HG02642 (cell line): ENCODE results near the gene UBE2L3.
A peak's percentile ranks its signal among the peaks of the same experiment; 100 is the strongest.
"Not testable (repeated sequence)": the region's sequence is repeated elsewhere in the genome, so short reads cannot be mapped to it uniquely, and the experiment has no call there.

Experiments
- ATAC-seq: cut with Tn5 transposase; IDR thresholded peaks from one replicate; pipeline ENCODE4 v1.9.1; 2021; ENCODE audit warnings: mild to moderate bottlenecking; ENCODE audit not compliant: unreplicated experiment, poor library complexity

The UBE2L3 gene

DNA sequence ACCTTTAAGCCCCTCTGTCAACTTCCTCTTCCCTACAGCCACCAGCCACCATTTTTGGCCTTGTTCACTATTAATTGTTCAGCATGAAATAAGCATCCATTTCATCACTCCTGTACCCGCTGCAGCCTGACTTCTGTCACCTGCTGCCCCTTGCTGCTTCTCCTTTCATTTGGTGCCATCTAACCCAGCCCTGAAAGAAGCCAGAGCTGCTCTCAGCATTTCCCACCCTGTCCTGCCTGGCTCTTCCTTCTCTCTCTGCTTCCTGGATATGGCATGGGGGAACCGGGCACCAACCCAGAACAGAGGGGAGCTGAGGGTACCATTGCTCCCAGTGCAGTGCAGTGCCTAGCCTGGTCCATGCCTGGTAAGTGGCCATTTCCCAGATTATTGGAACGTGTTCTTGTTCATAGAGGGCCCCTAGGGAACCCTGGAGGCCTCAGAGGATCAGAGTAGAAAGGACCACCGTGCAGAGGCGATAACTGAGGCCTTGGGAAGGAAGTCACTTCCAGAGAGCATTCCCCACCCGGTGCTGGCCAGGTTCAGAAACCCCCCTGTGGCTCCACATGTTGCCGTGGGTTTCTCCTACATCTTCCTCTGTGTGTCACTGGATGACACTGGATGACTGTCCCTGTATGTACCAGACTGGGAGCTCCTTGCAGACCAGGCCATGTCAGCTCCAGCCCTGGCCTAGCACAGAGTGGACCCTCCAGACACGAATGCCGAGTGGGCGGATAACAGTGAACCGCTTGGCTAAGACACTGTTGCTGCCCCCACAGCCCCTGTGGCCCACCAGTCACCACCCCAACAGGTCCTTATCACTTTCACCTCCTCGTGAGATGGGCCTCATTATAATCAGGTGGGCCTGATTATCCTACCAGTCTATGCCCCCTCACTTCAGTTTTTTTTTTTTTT lies 57.6 kb downstream of the UBE2L3 start:
- no peak for ATAC-seq

DNA sequence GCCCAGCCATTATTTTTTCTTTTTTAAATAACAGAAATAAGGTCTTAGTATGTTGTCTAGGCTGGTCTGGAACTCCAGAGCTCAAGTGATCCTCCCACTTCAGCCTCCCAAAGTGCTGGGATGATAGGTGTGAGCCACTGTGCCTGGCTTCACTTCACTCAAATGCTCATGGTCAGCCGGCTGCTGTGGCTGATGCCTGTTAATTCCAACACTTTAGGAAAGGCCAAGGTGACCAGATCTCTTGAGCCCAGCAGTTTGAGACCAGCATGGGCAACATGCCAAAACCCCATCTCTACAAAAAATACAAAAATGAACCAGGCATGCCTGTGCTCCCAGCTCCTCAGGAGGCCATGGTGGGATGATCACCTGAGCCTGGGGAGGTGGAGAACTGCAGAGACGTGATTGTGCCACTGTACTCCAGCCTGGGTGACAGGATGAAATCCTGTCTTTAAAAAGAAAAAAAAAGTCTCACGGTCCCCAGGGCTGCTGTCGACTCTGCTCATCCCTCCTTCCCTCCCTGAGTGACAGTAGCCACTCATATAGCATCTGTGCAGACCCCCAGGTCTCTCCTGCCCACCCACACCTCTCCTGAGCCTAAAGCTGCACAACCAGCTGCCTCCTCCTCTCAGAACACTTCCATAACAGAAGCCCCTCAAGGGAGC lies 58.7 kb downstream of the UBE2L3 start:
- no peak for ATAC-seq

DNA sequence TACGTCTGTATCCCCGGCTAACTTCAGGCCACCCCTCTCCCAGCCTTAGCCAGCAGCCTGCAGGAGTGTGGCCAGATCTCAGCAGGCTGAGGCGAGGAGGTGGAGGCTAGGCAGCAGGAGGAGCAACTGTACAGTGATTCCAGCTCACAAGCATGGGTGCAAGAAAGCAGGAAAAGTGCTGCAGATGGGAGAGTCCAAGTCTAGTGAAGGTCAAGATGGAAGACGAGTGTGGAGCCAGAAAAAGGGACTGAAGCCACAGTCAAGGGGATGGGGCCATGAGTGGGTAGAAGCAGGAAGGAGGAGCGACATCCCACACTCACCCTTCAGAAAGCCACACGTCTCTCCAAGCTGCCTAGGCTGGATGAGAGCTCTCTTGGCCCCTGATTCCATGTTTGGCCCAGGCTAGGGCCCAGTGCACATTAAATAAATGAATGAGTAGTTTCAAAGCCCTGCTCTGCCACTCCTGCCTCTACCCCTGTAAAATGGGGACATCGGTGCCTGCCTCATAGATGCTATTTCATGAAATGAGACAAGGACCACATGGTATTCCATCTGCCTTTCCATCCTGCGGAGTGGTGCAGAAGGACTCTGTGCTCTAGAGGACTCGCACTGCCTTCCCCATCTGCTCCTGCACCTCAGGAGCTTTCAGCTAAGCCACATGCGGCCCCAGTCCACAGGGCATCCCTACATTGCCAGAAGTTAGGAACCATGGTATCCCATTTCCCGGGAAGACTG lies 59.4 kb downstream of the UBE2L3 start:
- no peak for ATAC-seq

DNA sequence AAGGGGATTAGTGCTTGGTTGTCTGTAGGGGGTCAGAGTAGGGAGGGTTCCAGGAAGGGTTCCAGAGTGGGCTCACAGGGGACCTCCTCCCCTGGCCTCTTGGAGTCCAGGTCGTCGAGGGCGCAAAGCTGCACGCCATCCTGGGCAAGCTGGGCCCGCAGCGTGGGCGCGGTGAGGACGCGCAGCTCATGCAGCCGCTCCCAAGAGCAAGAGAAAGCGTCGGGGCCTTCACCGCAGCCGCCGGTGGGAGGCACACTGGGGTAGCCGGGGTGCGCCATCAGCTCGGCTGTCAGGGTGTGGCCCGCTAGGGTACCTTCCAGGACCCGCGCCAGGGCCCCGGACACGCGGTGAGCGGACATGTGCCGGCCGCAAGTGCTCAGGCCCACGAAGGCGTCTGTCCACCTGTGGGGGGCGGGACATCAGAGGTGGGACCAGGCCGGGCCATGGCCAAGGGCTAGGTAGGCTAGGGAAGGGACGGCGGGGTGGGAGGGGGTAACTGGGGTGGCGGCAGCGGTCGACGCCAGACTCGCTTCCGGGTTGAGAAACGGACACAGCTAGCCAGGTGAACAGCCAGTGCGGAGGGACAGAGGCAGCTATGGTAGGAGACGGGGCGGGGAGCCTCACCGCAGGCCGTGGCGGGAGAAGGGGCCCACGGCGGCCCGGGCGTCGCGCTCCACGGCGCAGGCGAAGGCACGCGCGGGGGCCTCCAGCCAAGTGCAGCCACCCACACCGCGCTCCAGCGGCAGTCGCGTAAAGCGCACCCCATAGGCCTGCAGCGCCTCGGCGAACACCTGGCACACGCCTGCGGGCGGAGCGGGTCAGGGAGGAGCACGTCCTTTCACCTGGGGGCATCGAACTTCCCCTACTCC lies 61.1 kb downstream of the UBE2L3 start:
- no peak for ATAC-seq

DNA sequence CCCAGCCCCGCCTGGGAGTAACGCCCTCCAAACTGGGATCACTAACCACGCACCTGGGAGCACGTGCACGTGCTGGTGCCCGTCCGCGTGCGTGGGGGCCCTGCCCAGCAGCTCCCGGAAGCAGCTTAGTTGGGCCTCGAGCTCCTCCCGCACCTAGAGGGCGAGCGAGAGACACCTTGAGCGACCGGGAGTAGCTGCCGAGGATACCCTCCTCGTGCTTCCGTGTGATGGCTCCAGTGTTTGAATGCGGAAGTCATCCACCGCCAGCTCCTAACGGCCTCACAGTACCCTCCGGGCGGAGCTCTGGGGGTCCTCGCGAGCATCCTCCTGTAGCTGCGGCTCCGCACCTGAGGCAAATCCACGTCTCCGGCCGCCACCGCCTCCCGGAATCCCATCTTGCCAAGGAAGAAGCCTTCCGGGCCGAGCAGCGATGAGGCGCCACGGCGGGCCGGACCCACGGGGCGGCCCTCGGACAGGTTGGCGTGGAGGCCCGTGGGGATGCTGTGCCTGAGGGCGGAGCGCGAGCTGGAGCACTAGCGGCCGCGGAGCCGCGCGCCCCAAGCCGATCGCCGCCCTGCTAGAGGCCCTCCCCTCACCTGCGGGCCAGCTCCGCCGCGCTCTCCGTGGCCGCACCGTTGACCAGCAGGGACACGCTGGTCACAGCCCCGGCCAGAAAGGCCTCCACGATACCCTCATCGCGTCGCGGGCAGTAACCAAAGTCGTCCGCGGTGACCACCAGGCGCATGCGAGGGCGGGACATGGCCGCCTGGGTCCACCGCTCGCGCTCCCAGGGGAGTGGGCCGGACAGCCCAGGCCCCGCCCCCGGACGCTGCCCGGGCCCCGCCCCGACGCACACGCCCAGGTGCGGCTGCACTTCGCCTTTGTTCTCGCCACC lies 62.0 kb downstream of the UBE2L3 start, which contains the start of gene YDJC:
Gene YDJC, minus strand, starts transcription at position 768 of the 895 bp plus-strand sequence. Its CDS starts 8 bp downstream, at position 760.
- peak; percentile 82 for ATAC-seq

DNA sequence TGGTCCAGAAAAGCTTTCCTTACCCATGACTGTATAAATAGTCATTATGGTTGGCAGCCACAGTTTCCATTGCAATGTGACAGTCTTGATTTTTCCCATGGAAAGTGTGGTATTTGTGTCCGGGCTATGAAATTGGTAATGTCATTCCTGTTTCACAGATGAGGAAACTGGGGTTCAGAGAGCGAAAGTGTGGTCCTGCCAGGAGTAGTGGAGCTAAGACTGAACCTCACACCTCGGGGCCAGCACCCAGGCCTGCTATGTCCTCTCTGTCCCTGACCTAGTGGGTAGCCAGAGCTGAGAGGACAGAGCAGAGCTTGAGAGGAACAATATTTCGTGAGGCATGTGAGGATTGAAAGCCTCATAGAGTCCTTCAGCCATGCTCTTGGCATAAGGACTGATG lies 63.5 kb downstream of the UBE2L3 start:
- no peak for ATAC-seq

DNA sequence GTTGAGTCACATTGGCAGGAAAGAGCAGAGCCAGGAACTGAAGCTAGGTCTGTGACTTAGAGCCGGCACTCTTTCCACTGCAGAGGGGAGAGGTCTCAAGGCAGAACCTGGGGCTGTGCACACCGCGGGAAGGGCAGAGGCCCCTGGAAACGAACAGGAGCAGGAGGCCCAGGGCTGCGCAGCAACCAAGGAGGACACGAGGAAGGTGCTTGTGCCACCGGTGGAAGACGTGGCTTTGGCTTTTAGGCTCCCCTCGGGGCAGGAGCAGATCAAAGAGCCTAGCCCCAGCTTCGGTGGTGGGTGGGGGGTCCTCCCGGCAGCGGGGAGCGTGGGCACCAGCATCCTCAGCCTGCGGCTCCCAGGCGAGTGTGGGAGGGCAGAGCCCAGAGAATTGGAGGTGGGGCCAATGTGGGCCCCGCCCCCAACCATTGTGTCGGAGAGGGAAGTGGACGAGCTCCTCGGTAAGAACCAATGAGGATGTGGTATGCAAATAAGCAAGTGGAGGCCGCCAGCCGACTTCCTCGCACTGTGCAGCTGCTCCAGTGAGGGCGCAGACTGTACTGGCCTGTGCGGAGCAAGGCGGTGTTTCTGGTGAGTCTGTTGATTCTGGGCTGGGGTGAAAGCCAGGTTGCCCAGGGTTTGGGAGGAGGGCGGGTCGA lies 64.9 kb downstream of the UBE2L3 start, which contains the start of gene CCDC116:
Gene CCDC116, plus strand, starts transcription at position 524 of the 659 bp plus-strand sequence. CDS start 422 bp downstream, outside the sequence.
- no peak for ATAC-seq

DNA sequence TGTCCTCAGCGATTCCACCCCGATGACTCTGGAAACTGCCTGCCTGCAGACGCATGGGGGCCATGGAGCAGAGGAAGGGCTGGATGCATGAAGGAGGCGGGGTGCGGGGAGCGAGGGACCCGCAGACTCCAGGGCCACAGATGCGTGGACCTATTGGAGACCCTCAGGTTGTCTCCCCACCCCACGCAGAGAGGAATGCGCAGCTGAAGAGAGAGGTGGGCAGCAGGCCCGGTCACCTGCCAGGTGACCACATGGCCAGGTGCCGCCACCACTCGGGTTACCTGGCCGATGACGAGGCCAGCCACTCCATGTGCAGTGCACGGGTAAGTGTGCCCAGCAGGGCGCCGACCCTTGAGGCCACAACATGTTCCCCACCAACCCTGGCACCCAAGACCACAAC lies 65.4 kb downstream of the UBE2L3 start:
- ATAC-seq = no peak

DNA sequence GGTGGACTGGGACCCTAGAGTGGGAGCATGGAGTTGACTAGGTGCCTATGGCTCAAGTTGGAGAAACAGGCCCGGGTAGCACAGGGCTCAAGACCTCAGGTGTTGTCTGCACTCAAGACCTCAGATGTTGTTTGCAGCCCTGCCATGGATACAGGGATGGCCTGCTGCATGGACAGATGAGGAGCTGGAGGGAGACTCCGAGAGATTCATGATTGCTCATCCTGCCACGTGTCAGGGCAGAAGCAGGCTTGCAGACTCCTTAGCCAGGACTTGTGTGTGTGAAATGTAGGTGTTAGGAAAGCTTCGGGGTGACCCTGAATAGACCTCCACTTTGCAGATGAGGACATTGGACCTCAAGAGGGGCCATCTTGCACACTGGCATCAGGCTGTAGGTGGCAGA lies 66.0 kb downstream of the UBE2L3 start:
- no peak for ATAC-seq

DNA sequence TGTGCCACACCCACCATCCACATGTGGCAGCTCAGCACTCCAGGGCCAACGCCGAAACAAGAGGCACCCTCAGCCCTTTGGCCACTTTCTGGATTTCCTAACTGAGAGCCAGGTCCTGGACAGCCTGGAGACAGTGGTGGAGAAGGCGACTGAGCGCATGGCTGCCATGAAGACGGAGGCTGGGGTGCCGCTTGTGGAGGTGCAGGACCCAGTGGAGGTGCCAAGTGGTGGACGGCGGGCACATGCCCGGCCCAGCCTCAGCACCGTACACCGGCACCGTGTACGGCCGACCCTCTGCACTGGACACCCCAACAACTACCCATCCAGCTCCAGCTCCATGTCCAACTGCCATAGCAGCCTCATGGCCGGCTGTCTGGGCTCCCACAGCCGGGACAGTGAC lies 66.6 kb downstream of the UBE2L3 start:
- no peak for ATAC-seq

DNA sequence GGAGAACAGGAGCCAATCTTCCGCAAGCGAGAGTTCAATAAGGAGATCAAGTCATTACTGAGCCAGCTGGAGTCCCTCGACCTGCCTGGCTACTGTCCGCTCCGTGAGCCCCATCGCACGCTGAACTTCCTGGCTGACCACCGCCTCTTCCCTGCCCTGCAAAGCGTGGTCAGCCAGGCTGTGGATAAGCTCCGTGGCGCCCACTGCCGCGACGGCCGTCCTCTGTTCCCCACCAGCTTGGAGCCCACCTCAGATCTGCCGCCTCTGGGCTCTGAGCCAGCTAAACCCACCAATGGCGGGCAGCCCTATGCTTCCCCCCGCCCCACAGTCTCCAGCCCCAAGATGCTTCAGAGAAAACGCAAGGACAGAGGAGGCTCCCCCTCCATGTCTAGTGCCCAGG lies 67.3 kb downstream of the UBE2L3 start:
- ATAC-seq = no peak

DNA sequence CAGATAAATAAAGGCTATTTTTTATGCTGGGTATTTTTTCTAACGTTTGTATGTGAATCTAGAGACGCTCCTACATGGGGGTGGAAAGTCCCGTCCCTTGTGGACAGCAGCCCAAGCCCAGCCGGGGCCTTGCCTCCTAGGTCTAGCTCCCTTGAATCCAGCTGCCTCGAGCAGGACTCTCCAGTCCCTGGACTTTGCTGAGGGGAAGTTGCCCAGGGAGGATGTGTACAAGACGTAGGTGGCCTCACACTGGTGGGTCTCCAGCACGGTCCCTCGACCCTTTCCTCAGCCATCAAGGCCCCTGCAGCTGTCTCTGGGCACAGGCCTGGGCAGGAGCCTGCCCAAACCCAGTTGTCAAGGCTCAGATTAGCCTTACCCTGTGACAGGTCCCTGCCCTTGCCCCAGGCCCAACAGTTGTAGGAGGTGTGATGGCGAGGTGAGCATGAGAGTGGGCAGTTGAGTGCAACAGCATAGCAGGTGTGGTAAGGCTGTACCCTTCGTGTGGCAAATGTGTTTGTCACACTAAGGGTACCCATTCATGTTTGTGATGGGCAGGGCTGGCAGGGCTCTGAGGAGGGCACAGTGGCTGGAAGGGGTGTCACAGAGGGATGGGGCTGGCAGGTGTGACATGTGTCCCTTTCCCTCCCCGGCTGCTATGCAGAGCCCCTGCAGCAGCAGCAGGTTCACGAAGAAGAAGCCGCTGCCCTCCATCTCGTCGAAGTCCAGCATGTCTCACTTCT lies 68.4 kb downstream of the UBE2L3 start:
- no peak for ATAC-seq

DNA sequence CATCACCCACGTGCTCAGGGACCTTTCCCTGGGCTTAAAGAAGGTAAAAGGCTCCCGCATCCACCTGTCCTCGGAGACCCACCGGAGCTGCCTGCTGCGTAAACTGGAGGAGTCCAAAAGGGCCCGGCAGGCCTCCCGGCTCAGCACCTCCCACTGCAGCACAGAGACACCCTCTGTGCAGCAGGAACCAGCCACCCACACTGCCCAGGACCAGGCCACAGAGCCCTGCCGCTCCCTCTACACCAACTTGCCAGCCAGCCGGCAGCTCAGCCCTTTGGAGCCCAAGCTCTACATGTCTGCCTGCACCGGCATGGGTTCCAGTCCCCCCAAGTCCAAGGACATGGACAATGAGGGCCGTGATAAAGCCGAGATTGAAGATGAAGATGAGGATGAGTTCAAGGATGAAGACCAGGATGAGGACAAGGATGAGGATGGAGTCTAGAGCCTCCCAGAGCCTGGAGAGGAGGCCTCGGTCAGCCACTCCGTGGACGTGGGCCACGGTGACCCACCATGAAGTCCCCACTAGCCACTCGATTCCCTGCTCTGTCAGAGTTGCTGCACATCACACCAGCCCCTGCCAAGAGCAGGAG lies 69.2 kb downstream of the UBE2L3 start:
- ATAC-seq = no peak

DNA sequence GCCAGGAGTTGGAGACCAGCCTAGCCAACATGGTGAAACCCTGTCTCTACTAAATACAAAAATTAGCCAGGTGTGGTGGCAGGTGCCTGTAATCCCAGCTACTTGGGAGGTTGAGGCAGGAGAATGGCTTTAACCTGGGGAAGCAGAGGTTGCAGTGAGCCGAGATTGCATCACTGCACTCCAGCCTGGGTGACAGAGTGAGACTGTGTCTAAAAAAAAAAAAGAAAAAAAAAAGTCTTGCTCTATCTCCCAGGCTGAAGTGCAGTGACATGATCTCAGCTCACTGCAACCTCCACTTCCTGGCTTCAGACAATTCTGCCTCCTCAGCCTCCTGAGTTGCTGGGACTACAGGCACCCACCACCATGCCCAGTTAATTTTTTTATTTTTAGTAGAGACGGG lies 69.9 kb downstream of the UBE2L3 start:
- ATAC-seq = not testable (repeated sequence)

DNA sequence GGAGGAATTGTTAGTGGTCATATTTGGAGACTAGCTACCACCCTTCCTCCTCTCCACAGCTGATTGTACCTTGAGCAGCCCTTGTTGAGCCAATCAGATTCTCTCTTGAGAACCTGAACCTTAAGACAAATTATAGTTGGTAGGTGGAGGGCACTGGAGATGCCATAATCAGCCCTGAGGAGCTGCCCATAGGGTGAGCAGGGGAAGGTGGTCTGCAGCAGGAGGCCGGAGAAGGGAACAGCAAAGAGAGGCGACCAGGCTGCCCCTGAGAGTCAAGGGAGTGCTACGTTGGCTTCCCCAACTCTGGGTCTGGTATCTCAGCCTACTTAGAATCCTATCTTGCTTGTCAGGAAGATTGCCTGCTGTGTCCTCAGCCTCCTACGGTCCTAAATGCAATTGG lies 71.8 kb downstream of the UBE2L3 start:
- ATAC-seq = no peak

DNA sequence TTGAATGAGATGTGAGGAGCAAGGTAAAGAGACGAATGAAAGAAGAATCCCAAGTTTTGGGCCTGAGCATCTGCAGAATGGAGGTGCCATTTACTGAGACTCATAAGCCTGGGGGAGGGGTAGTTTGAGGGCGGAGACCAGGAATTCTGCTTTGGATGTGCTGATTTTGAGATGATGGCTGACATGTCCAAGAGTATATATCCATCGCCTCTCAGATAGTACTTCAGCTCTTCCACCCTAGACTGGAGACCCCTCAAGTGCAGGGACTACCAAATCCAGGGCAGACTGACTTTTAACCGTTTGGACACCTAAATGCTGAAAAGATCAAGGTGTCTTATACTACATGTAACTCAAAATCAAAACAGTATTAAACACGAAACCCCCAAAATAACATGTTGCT lies 73.3 kb downstream of the UBE2L3 start:
- no peak for ATAC-seq

DNA sequence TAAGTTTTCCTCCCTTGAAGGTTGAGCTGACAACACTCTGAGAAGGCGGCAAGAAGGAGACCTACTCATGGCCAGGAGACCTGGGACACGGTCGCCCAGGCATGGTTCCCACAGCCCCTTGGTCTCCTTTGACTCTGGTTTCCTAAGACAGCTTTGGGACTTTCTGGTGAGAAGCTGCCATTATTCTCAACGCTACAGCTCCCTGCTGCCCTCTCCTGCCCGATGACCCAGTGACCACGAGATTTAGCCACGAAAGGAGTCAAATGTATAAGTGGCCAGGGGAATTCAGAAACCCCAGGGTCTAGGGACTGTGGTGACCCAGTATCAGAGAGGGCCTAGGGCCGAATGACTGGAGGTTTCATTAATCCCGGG lies 73.9 kb downstream of the UBE2L3 start:
- ATAC-seq = peak; percentile 2
